ENCODE results near the gene DKK1.

Gene DKK1

GRCh38 chr10:52316001-52316400 lies 1.9 kb downstream of the DKK1 start:
- DNase-seq = no peak
- in situ Hi-C loops (cut with MboI; ENCODE audit: low pct_unique_long_range_greater_than_20kb, low sequenced_read_pairs) = no loop called here

- no peak for DNase-seq
- in situ Hi-C loops (cut with MboI; ENCODE audit: low pct_unique_long_range_greater_than_20kb, low sequenced_read_pairs) = no loop called here
These were observed 2.4 kb downstream of the DKK1 start for GRCh38 chr10:52316500-52316899.

- in situ Hi-C loops (cut with MboI; ENCODE audit: low pct_unique_long_range_greater_than_20kb, low sequenced_read_pairs) = no loop called here
- DNase-seq = no peak
These were observed 4.1 kb downstream of the DKK1 start for GRCh38 chr10:52318136-52318701.

DNA sequence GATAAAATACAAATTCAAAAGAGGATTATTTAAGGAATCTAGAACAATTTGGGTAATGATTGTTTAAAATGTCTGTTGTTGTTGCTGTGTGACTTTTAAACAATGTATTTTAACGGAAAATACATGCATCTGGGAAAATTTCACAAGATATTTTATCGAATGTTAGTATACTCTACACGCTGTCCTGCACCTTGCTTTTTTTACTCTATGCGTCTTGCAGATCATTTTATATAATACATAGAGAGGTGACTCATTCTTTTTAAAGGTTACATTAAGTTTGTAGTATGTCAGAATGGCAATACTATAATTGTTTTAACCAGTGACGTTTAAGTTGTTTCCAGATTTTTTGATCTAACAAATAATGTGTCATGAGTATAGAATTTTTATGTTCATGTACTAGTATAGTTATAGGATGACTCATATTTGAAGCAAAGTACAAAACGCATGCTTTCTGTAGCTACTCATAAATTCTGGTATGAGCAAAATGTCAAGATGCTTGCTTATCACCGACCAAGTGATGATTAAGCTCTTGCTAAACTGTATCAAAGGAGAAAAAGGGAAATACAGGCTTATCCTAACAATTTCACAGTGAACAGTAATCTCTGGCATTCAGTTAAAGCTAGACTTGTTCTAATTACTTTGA lies 4.9 kb downstream of the DKK1 start:
- no peak for DNase-seq
- in situ Hi-C loops (cut with MboI; ENCODE audit: low pct_unique_long_range_greater_than_20kb, low sequenced_read_pairs) = no loop called here

GRCh38 chr10:52319926-52320325 lies 5.8 kb downstream of the DKK1 start:
- in situ Hi-C loops (cut with MboI; ENCODE audit: low pct_unique_long_range_greater_than_20kb, low sequenced_read_pairs) = no loop called here
- no peak for DNase-seq

DNA sequence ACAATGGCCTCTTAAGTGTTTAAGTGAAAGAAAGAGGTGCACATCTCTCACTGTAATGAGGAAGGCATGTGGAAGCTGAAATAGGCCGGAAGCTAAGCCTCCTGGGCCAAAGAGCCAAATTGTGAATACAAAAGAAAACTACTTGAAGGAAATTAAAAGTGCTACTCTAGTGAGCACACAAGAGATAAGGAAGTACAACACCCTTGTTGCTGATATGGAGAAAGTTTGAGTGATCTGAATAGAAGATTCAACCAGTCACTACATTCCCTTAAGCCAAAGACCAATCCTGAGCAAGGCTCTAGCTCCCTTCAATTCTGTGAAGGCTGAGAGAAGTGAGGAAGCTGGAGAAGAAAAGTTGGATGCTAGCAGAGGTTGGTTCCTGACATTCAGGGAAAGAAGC lies 8.2 kb downstream of the DKK1 start:
- in situ Hi-C loops (cut with MboI; ENCODE audit: low pct_unique_long_range_greater_than_20kb, low sequenced_read_pairs) = no loop called here
- no peak for DNase-seq

GRCh38 chr10:52322936-52323335 lies 8.9 kb downstream of the DKK1 start:
- in situ Hi-C loops (cut with MboI; ENCODE audit: low pct_unique_long_range_greater_than_20kb, low sequenced_read_pairs) = no loop called here
- no peak for DNase-seq

DNA sequence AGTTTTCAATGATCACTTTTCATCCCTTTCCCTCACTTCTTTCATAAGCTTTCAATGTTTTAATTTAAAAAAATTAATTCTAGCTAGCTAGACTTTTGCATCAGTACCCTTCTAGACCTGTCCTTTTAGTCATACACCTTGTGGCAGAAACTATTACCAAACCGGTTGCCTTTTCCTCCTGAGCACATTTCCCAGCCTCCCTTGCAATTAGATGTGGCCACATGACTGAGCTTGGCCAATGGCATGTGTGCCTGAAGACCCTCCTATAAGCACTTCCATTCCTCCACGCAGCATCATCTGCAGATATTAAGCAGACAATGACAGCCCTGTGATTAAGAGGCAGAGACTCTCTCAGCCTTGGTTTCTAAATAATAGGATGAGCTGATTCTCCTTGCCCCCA lies 12.3 kb downstream of the DKK1 start:
- no peak for DNase-seq

GRCh38 chr10:52331638-52332364 lies 17.7 kb downstream of the DKK1 start:
- no peak for DNase-seq
- in situ Hi-C loops (cut with MboI; ENCODE audit: low pct_unique_long_range_greater_than_20kb, low sequenced_read_pairs) = no loop called here

More for the DNA sequence above, 12.3 kb downstream of the DKK1 start:
- in situ Hi-C loops (cut with MboI; ENCODE audit: low pct_unique_long_range_greater_than_20kb, low sequenced_read_pairs) = no loop called here

DNA sequence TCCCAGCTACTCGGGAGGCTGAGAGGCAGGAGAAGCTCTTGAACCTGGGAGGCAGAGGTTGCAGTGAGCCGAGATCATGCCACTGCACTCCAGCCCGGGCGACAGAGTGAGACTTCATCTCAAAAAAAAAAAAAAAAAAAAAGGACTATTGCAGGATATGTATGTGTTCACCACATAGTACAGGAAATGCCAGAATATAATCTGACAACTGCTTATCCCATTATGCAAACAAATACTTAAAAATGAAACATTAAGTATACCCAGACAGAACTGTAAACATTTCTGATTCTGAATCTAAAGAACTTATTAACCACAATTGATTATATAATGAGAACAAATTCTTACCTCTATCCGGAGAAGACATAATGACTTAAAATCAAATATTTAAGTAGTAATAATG lies 18.7 kb downstream of the DKK1 start:
- no peak for DNase-seq
- in situ Hi-C loops (cut with MboI; ENCODE audit: low pct_unique_long_range_greater_than_20kb, low sequenced_read_pairs) = no loop called here

GRCh38 chr10:52334595-52334994 lies 20.5 kb downstream of the DKK1 start:
- in situ Hi-C loops (cut with MboI; ENCODE audit: low pct_unique_long_range_greater_than_20kb, low sequenced_read_pairs) = no loop called here
- DNase-seq = no peak

- in situ Hi-C loops (cut with MboI; ENCODE audit: low pct_unique_long_range_greater_than_20kb, low sequenced_read_pairs) = no loop called here
- no peak for DNase-seq
These were observed 21.6 kb downstream of the DKK1 start for GRCh38 chr10:52335665-52336064.

- in situ Hi-C loops (cut with MboI; ENCODE audit: low pct_unique_long_range_greater_than_20kb, low sequenced_read_pairs) = no loop called here
- no peak for DNase-seq
These were observed 23.1 kb downstream of the DKK1 start for GRCh38 chr10:52337225-52337624.

DNA sequence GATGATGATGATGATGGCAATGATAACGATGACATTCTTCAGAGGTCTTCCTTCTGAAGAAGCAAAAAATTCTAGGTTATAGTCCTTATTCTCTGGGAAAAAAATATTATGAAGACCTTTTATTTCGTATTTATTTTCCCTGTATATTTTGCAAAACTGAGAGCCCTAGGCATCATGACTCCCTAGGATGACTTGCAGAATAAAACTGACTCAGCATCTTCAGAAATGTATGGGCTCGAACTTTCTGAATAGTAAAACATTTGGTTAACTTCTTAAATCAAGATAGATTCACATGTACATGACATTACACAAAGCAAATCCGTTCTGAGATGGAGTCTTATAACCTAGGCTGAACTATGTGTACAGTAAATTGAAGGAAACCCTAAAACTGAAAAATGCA lies 29.4 kb downstream of the DKK1 start:
- no peak for DNase-seq
- in situ Hi-C loops (cut with MboI; ENCODE audit: low pct_unique_long_range_greater_than_20kb, low sequenced_read_pairs) = no loop called here

- no peak for DNase-seq
- in situ Hi-C loops (cut with MboI; ENCODE audit: low pct_unique_long_range_greater_than_20kb, low sequenced_read_pairs) = no loop called here
These were observed 32.6 kb downstream of the DKK1 start for GRCh38 chr10:52346394-52347326.

DNA sequence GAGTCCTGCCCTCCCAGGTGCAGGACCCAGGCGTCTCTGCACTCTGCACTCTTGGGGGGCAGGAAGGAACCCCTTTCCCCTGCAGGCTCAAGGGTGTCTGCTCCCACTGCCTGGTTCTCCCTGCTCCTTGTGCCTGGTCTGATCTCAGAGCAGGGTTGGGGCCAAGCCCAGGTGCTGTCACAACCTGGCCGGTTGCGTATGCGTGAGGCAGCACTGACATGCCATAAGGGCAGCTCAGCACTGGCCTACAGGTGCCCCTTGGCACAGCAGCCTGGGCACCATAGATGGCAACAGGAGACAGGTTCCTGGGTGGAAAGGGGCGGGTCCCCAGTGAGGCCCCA lies 33.2 kb downstream of the DKK1 start:
- in situ Hi-C loops (cut with MboI; ENCODE audit: low pct_unique_long_range_greater_than_20kb, low sequenced_read_pairs) = no loop called here

DNA sequence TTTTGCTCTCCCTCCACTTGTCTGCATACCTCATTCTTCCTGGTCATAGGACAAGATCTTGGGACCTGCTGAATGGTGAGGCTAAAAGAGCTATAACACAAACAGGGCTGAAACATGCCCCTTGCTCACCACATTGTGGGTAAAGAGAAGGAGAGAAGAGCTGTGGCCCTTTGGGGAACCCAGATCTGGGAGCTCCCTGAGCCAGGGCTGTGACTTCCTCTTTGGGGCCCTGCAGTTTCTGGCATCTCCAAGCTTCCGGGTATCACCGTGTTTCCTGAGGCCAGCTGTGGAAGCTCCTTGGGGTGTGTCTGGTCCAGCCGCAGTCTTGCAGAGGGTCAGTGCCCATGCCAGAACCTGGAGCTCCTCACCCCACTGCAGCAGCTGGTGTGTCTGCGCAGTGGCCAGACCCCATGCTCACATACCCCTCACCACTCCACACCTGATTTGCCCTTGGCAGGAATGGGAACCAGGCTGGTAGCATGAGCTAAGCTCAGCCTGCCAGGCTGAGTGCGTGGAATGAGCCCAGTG lies 34.0 kb downstream of the DKK1 start:
- in situ Hi-C loops (cut with MboI; ENCODE audit: low pct_unique_long_range_greater_than_20kb, low sequenced_read_pairs) = no loop called here
- DNase-seq = no peak

More for the DNA sequence above, 33.2 kb downstream of the DKK1 start:
- DNase-seq = no peak

DNA sequence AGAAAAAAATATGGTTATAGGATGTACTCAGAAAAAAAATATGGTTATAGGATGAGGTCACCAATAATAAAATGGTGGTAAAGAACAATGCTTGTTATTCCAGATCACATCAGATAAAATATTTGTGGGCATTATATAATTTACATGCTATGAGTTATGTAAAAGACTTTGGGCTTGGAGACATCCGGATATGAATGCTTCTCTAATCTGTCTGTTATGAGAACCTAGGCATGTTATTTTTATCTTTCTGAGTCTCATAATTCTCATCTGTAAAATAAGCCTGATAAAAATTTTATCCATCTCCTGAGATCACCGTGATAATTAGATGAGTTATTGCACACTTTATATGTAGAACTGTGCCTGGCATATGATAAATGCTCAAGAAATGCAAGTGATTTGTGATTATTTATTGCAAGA lies 37.8 kb downstream of the DKK1 start:
- DNase-seq = no peak
- in situ Hi-C loops (cut with MboI; ENCODE audit: low pct_unique_long_range_greater_than_20kb, low sequenced_read_pairs) = no loop called here

GRCh38 chr10:52353205-52353604 lies 39.1 kb downstream of the DKK1 start:
- in situ Hi-C loops (cut with MboI; ENCODE audit: low pct_unique_long_range_greater_than_20kb, low sequenced_read_pairs) = no loop called here
- DNase-seq = no peak

Measured in KBM-7 (cell line).